Large intestine (tissue), 3 donors: ENCODE measurements around the gene GAS2L1. TPM values are rescaled to one million over a fixed set of nuclear protein-coding genes. Genes with fewer than 3 reads are reported as not detected.
A peak's percentile ranks its signal among the peaks of the same experiment; 100 is the strongest.
"Not testable (repeated sequence)": the region's sequence is repeated elsewhere in the genome, so short reads cannot be mapped to it uniquely, and the experiment has no call there.

Experiments used
- DNase-seq, 2 donors: peaks; one replicate each; pipeline versions ENCODE4 v3.0.0 to v3.0.0-alpha.2; 2013
- H3K27ac ChIP-seq: one replicate; pipeline ENCODE4 v1.5.1; 2013; ENCODE audit warnings: low read length
- H3K27me3 ChIP-seq: 2 replicates; pipeline ENCODE4 v1.6.1; 2013; ENCODE audit warnings: low read length; ENCODE audit not compliant: control insufficient read depth, insufficient read depth
- H3K36me3 ChIP-seq: 2 replicates; pipeline ENCODE4 v1.6.1; 2013; ENCODE audit warnings: low read length; ENCODE audit not compliant: control insufficient read depth, insufficient read depth
- H3K4me1 ChIP-seq: one replicate; pipeline ENCODE4 v1.6.1; 2013; ENCODE audit warnings: low read length; ENCODE audit not compliant: control insufficient read depth, insufficient read depth
- H3K4me3 ChIP-seq: one replicate; pipeline ENCODE4 v1.5.1; 2013; ENCODE audit warnings: low read length
- H3K9me3 ChIP-seq: one replicate; pipeline ENCODE4 v1.6.1; 2013; ENCODE audit warnings: mild to moderate bottlenecking, low read depth, low read length, moderate library complexity; ENCODE audit not compliant: control insufficient read depth
- WGBS: methylation state at CpG from one replicate; pipeline ENCODE4 v1.1.5; 2013; ENCODE audit warnings: low lambda C conversion rate; ENCODE audit not compliant: insufficient coverage; 5-methylcytosine and 5-hydroxymethylcytosine counted together
- polyA plus RNA-seq: library from polyadenylated mRNA; unstranded; fragments of 120-200 nt; gene quantifications from one replicate; pipeline ENCODE4 v1.2.1, GENCODE V29; 2013

Gene GAS2L1
- polyA plus RNA-seq, 1 donor = 6.1 TPM

DNA sequence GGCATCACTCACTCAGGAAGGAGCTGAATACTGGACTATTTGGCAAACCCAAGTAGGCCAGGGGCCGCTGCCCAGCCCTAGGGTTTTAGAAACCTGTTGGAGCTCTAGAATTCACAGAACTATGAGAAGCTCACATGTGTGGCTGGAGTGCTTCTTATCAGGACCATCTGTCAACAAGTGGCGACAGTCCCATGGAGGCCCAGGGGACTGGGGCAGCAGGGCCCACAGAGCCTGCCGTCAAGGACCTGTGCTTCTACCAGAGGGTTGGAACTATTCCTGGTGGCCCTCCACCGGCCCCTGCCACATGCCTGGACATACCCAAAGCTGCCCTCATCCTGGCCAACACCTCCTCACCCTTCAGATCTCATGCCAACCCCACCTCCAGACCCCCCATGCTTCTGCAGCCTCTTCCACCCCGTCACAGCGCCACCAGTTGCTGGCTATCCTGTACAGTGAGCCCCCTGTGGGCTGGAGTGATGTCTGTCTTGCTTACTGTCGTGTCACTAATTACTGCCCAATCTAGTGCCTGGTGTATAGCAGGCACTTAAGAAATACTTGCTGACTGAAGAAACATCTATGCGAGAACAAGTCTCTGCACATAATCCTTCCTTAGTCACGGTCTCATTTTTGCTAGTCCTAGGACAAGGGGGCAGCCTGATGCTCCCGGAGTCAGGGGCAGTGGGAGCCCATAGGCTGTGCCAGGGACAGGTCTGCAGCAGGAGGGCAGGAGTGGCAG lies 36.3 kb downstream of the GAS2L1 start:
- no peaks in the 10 kb centered on the region for H3K9me3 ChIP-seq
- no peak overlapping the region for H3K27ac ChIP-seq
- peaks cover 88% of the 10 kb centered on the region for H3K36me3 ChIP-seq
- no peak overlapping the region for H3K4me3 ChIP-seq
- H3K27me3 ChIP-seq = no peaks in the 10 kb centered on the region
- no peaks in the 10 kb centered on the region for H3K4me1 ChIP-seq
- no peak for DNase-seq
- WGBS = no CpG with 5 or more reads among the region's 10 CpGs

DNA sequence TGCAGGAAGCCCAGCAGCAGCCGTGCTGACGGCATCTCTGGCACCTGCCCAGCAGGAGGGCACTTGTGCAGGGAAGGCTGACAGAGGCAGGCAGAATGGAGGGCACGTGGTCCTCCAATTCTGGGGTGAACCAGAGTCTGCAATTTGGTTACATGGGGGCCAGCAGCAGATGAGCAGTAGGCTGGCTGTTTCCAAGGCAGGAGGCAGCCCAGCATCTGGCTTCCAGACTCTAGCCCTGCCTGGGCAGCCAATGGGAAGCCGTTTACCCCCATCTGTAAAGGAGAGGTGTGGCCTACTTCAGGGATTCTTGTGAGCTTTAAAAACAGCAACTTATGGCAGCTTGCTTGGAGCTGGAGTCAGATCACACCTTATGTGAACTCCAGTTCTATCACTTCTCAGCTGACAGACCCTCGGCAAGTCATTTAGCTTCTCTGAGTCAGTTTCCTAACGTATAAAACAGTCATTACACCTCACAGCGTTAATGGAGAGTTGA lies 36.9 kb downstream of the GAS2L1 start:
- Histone ChIP-seq H3K4me3 (no peak overlapping the region), H3K27me3 (no peaks in the 10 kb centered on the region), H3K4me1 (no peaks in the 10 kb centered on the region), H3K36me3 (peaks cover 88% of the 10 kb centered on the region), H3K9me3 (no peaks in the 10 kb centered on the region), H3K27ac (no peak overlapping the region)
- DNase-seq = no peak
- whole genome bisulfite sequencing = 60% methylated on average over 1 of the region's 7 CpGs

DNA sequence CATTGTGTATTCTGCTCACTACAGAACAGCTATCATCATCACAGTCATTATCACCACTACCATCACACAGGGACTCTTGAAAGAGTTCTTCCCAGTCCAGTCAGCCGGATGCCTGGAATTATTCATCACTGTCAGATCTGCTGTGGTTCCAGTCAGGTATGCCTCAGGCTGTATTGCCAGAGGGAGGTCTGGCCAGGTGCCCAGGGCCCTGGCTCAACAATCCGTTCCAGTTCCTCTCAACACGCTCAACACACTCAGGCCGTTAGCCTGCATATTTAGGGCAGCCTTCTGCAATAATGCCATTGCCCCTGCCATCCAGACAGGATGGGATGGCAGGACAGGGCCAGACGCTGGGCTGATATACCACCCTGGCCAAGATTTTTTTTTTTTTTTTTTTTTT lies 37.7 kb downstream of the GAS2L1 start:
- no peaks in the 10 kb centered on the region for H3K9me3 ChIP-seq
- no CpG with 5 or more reads among the region's 5 CpGs for WGBS
- no peaks in the 10 kb centered on the region for H3K4me1 ChIP-seq
- no peak overlapping the region for H3K4me3 ChIP-seq
- DNase-seq = no peak
- H3K27ac ChIP-seq = no peak overlapping the region
- peaks cover 88% of the 10 kb centered on the region for H3K36me3 ChIP-seq
- H3K27me3 ChIP-seq = no peaks in the 10 kb centered on the region

DNA sequence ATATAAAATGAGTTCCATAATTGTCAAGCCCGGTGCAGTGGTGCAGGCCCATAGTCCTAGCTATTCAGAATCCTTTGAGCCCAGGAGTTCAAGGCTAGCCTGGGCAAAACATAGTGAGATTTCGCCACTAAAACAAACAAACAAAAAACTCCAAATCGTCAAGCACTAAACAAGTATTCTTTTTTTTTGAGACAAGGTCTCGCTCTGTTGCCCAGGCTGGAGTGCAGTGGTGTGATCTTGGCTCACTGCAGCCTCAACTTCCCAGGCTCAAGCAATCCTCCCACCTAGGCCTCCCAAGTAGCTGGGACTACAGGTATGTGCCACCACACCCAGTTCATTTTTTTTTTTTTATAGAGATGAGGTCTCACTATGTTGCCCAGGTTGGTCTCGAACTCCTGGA lies 38.4 kb downstream of the GAS2L1 start:
- H3K4me3 ChIP-seq, H3K9me3 ChIP-seq, H3K27me3 ChIP-seq, H3K27ac ChIP-seq, H3K4me1 ChIP-seq, DNase-seq: not testable (repeated sequence)
- H3K36me3 ChIP-seq = peaks cover 88% of the 10 kb centered on the region
- WGBS = 100% methylated on average over 1 of the region's 5 CpGs

DNA sequence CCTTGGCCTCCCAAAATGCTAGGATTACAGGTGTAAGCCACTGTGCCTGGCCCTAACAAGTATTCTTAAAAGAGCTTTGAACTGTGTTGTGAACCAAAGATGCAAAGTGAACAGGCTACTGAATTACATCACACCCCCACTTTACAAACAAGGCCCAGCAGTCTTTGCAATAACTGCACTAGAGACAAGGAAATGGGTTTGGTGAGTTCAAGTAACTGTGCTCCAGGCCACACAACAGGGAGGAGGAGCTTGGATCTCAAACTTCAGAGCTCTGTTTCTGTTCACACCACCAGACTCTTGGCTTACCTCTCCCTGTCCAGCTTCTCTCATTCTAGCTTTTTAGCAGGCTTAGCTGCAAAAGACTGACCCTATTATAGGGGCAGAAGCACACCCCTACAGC lies 39.5 kb downstream of the GAS2L1 start:
- H3K4me3 ChIP-seq = no peak overlapping the region
- H3K27ac ChIP-seq = no peak overlapping the region
- H3K4me1 ChIP-seq = peaks cover 6% of the 10 kb centered on the region
- peaks cover 88% of the 10 kb centered on the region for H3K36me3 ChIP-seq
- DNase-seq = no peak
- H3K27me3 ChIP-seq = no peaks in the 10 kb centered on the region
- H3K9me3 ChIP-seq = no peaks in the 10 kb centered on the region

DNA sequence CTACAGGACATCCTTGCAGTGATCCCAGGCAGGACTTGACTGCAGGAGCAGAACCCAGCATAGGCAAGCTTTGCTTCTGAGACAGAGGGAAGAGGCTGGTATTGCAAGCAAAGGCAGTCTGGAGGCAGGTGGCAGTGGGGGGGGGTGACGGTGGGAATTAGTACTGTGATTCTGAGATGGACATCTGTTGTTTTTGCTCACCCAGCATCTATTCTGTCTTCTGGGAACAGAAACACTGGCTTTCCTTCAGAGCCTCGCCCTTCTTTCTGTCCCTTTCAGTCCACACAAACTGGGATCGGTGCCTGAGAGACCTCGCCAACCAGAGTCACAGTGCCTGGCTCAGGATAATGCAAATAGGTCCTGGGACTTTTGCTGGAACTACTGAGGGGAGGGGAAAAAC lies 40.2 kb downstream of the GAS2L1 start:
- DNase-seq = no peak
- no peaks in the 10 kb centered on the region for H3K9me3 ChIP-seq
- H3K4me1 ChIP-seq = peaks cover 12% of the 10 kb centered on the region
- H3K27ac ChIP-seq = no peak overlapping the region
- no CpG with 5 or more reads among the region's 4 CpGs for WGBS
- no peak overlapping the region for H3K4me3 ChIP-seq
- peaks cover 88% of the 10 kb centered on the region for H3K36me3 ChIP-seq
- no peaks in the 10 kb centered on the region for H3K27me3 ChIP-seq

DNA sequence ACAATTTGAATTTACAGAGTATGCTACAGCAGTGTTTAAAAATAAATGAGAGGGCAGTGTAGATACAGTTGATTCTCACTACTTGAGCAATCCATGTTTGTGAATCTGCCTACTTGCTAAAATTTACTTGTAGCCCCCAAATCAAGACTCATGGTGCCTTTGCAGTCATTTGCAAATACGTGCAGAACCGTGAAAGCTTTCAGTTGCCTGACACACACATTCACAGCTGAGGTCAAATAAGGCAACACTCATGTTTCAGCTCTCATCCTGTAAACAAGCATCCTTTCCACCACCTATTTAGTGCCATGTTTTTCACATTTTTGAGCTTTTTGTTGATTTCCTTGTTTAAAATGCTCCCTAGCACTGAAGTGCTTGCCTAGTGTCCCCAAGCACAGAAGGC lies 41.6 kb downstream of the GAS2L1 start:
- 86% methylated on average over 1 of the region's 2 CpGs for WGBS
- peaks cover 88% of the 10 kb centered on the region for H3K36me3 ChIP-seq
- H3K27me3 ChIP-seq = no peaks in the 10 kb centered on the region
- H3K4me3 ChIP-seq = no peak overlapping the region
- no peak overlapping the region for H3K27ac ChIP-seq
- H3K9me3 ChIP-seq = no peaks in the 10 kb centered on the region
- H3K4me1 ChIP-seq = peaks cover 12% of the 10 kb centered on the region
- DNase-seq = no peak

DNA sequence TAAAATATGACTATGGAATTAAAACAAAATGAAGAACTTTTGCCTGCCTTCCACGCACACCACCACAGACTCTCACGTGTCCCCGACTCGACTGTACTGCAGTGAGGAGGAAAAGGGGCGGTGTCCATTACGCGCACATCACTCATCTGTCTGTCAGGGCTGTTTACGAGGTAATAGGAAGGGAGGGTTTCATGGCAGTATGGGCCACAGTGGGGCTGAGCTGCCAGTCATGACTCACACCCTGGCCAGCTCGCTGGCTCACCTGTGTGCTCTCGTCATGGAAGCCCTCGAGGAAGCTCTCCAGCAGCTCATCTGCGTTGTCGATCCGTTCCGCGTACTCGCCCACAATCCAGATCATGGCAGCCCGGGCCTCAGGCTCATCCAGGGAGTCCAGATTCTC lies 42.5 kb downstream of the GAS2L1 start:
- H3K36me3 ChIP-seq = peaks cover 92% of the 10 kb centered on the region
- 100% methylated on average over 2 of the region's 18 CpGs for WGBS
- H3K9me3 ChIP-seq = no peaks in the 10 kb centered on the region
- H3K27me3 ChIP-seq = no peaks in the 10 kb centered on the region
- peaks cover 12% of the 10 kb centered on the region for H3K4me1 ChIP-seq
- no peak for DNase-seq
- H3K4me3 ChIP-seq = no peak overlapping the region
- no peak overlapping the region for H3K27ac ChIP-seq

DNA sequence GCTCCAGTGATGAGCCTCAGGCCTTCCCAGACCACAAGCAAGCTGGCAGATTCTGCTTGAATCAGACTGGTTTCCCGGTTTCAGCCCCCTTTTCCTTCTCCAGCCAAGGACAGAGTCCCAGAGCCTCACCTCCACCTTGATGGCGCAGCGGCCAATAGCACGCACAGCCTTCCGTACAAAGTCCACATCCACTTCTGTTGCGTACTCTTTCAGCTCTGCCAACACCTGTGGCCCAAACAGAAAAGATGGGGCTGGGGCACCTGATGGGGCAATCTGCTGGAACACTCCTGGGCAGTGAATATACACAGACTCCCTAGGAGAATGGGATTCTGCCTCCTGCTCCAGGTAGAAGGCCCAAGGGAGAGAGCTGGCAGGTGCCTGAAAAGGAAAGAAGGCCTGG lies 44.6 kb downstream of the GAS2L1 start:
- H3K27ac ChIP-seq = peak overlapping the region; percentile 38
- H3K9me3 ChIP-seq = no peaks in the 10 kb centered on the region
- peaks cover 99% of the 10 kb centered on the region for H3K36me3 ChIP-seq
- DNase-seq = peak; percentile 61 to 84
- no peaks in the 10 kb centered on the region for H3K27me3 ChIP-seq
- H3K4me1 ChIP-seq = peaks cover 12% of the 10 kb centered on the region
- no peak overlapping the region for H3K4me3 ChIP-seq
- WGBS = no CpG with 5 or more reads among the region's 6 CpGs

DNA sequence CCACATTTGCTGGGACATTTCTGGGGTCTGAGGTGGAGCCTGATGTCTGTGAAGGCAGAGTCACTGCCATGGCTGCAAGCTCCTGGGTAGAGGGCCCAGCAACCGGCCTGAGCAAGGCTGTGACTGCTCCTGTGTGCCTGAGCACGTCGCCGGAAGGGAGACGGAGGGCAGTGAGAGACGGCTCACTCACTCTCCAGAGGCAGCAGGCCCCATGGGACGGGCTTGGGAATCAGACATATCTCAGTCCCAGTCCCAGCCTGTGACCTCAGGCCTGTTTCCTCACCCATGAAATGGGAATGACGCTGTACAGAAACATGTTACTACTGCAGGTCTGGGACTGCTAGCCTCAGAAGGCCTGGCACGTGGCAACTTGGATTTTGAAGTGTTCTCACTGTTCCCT lies 45.4 kb downstream of the GAS2L1 start:
- Histone ChIP-seq H3K9me3 (no peaks in the 10 kb centered on the region), H3K4me1 (peaks cover 12% of the 10 kb centered on the region), H3K4me3 (no peak overlapping the region), H3K36me3 (peaks cover 99% of the 10 kb centered on the region), H3K27ac (no peak overlapping the region), H3K27me3 (no peaks in the 10 kb centered on the region)
- DNase-seq = no peak
- 100% methylated on average over 1 of the region's 9 CpGs for WGBS

DNA sequence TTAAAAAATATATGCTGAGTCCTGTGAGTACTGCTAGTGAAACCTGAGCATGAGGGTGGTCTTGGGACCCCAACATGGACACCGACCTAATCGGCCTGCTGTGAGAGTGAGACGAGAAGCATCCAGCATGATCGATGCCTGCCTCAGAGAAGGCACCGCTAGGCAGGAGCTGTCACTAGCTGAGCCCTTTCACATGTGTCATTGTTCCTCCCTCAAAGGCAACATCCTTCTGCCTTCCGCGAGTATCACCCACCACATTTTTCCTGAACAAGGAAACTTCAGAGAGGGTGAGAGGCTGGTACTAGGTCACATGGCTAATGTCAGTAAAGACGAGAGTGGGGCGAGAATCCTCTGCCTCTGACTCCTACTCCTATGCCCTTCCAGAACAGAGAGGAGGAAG lies 46.3 kb downstream of the GAS2L1 start:
- H3K27ac ChIP-seq = no peak overlapping the region
- DNase-seq = no peak
- H3K4me1 ChIP-seq = peaks cover 12% of the 10 kb centered on the region
- peaks cover 90% of the 10 kb centered on the region for H3K36me3 ChIP-seq
- H3K4me3 ChIP-seq = no peak overlapping the region
- 100% methylated on average over 2 of the region's 9 CpGs for WGBS
- H3K9me3 ChIP-seq = no peaks in the 10 kb centered on the region
- H3K27me3 ChIP-seq = no peaks in the 10 kb centered on the region
